ENCODE results near the gene TULP1. TPM values are rescaled to one million over a fixed set of nuclear protein-coding genes. Genes with fewer than 3 reads are reported as not detected.

The TULP1 gene
- polyA plus RNA-seq (2013, experiment 1 of 4), result 1.4 TPM
- polyA plus RNA-seq (2013, experiment 2 of 4), result 1.3 TPM
- polyA plus RNA-seq (2013, experiment 3 of 4), result 0.80 TPM
- 0.81 TPM for polyA plus RNA-seq (2013, experiment 4 of 4)

- no peaks in the 10 kb centered on the region for H3K27me3 ChIP-seq (ENCODE audit: control insufficient read depth, insufficient read depth, low read length, poor library complexity, severe bottlenecking)
- H3K4me3 ChIP-seq (ENCODE audit: insufficient read depth, low read depth, low read length), result no peak within 1 kb of the TSS
- peaks cover 16% of the 10 kb centered on the region for H3K4me1 ChIP-seq (ENCODE audit: control insufficient read depth, insufficient read depth, low read length)
- no peaks in the 10 kb centered on the region for H3K36me3 ChIP-seq (ENCODE audit: control insufficient read depth, insufficient read depth, low read length)
- 55 to 57% methylated on average over 9 to 10 of the region's 10 CpGs for WGBS, 2 experiments
- no peaks in the 10 kb centered on the region for H3K9me3 ChIP-seq (ENCODE audit: control insufficient read depth, low read length)
- H3K27ac ChIP-seq (ENCODE audit: insufficient read depth, low read depth, low read length, poor library complexity, severe bottlenecking), result no peak within 1 kb of the TSS
Measured at GRCh38 chr6:35512740-35513139, at the start of gene TULP1. Gene TULP1 (minus strand): TSS chr6:35512896. CDS start chr6:35512858, 38 bp downstream.

- H3K4me3 ChIP-seq (ENCODE audit: insufficient read depth, low read depth, low read length), result no peak overlapping the region
- H3K27me3 ChIP-seq (ENCODE audit: control insufficient read depth, insufficient read depth, low read length, poor library complexity, severe bottlenecking), result no peaks in the 10 kb centered on the region
- H3K4me1 ChIP-seq (ENCODE audit: control insufficient read depth, insufficient read depth, low read length), result no peaks in the 10 kb centered on the region
- 86 to 87% methylated on average over 11 of the region's 11 CpGs for WGBS, 2 experiments
- no peak overlapping the region for H3K27ac ChIP-seq (ENCODE audit: insufficient read depth, low read depth, low read length, poor library complexity, severe bottlenecking)
- H3K36me3 ChIP-seq (ENCODE audit: control insufficient read depth, insufficient read depth, low read length), result no peaks in the 10 kb centered on the region
- H3K9me3 ChIP-seq (ENCODE audit: control insufficient read depth, low read length), result no peaks in the 10 kb centered on the region
Measured at GRCh38 chr6:35562060-35562459, 49.4 kb upstream of the TULP1 start.

GRCh38 chr6:35561113-35561512 lies 48.4 kb upstream of the TULP1 start:
- H3K4me3 ChIP-seq (ENCODE audit: insufficient read depth, low read depth, low read length), result no peak overlapping the region
- 67% methylated on average over 5 of the region's 5 CpGs for WGBS, 2 experiments
- no peaks in the 10 kb centered on the region for H3K36me3 ChIP-seq (ENCODE audit: control insufficient read depth, insufficient read depth, low read length)
- H3K27me3 ChIP-seq (ENCODE audit: control insufficient read depth, insufficient read depth, low read length, poor library complexity, severe bottlenecking), result no peaks in the 10 kb centered on the region
- H3K27ac ChIP-seq (ENCODE audit: insufficient read depth, low read depth, low read length, poor library complexity, severe bottlenecking), result no peak overlapping the region
- H3K9me3 ChIP-seq (ENCODE audit: control insufficient read depth, low read length), result no peaks in the 10 kb centered on the region
- no peaks in the 10 kb centered on the region for H3K4me1 ChIP-seq (ENCODE audit: control insufficient read depth, insufficient read depth, low read length)

GRCh38 chr6:35558571-35558970 lies 45.9 kb upstream of the TULP1 start:
- no peak overlapping the region for H3K4me3 ChIP-seq (ENCODE audit: insufficient read depth, low read depth, low read length)

GRCh38 chr6:35557239-35557638 lies 44.5 kb upstream of the TULP1 start:
- Histone ChIP-seq H3K4me1 (ENCODE audit: control insufficient read depth, insufficient read depth, low read length) (no peaks in the 10 kb centered on the region), H3K27me3 (ENCODE audit: control insufficient read depth, insufficient read depth, low read length, poor library complexity, severe bottlenecking) (no peaks in the 10 kb centered on the region), H3K4me3 (ENCODE audit: insufficient read depth, low read depth, low read length) (no peak overlapping the region), H3K36me3 (ENCODE audit: control insufficient read depth, insufficient read depth, low read length) (no peaks in the 10 kb centered on the region), H3K27ac (ENCODE audit: insufficient read depth, low read depth, low read length, poor library complexity, severe bottlenecking) (no peak overlapping the region), H3K9me3 (ENCODE audit: control insufficient read depth, low read length) (no peaks in the 10 kb centered on the region)
- WGBS, 2 experiments, result 88 to 89% methylated on average over 6 of the region's 6 CpGs

More at GRCh38 chr6:35558571-35558970, 45.9 kb upstream of the TULP1 start:
- Histone ChIP-seq H3K36me3 (ENCODE audit: control insufficient read depth, insufficient read depth, low read length) (no peaks in the 10 kb centered on the region), H3K4me1 (ENCODE audit: control insufficient read depth, insufficient read depth, low read length) (no peaks in the 10 kb centered on the region), H3K27me3 (ENCODE audit: control insufficient read depth, insufficient read depth, low read length, poor library complexity, severe bottlenecking) (no peaks in the 10 kb centered on the region), H3K9me3 (ENCODE audit: control insufficient read depth, low read length) (no peaks in the 10 kb centered on the region), H3K27ac (ENCODE audit: insufficient read depth, low read depth, low read length, poor library complexity, severe bottlenecking) (no peak overlapping the region)
- WGBS, 2 experiments, result 94 to 95% methylated on average over 12 of the region's 12 CpGs

GRCh38 chr6:35554811-35555210 lies 42.1 kb upstream of the TULP1 start:
- Histone ChIP-seq H3K4me1 (ENCODE audit: control insufficient read depth, insufficient read depth, low read length) (no peaks in the 10 kb centered on the region), H3K36me3 (ENCODE audit: control insufficient read depth, insufficient read depth, low read length) (no peaks in the 10 kb centered on the region)

GRCh38 chr6:35553315-35553714 lies 40.6 kb upstream of the TULP1 start:
- Histone ChIP-seq H3K4me3 (ENCODE audit: insufficient read depth, low read depth, low read length) (no peak overlapping the region), H3K4me1 (ENCODE audit: control insufficient read depth, insufficient read depth, low read length) (no peaks in the 10 kb centered on the region), H3K9me3 (ENCODE audit: control insufficient read depth, low read length) (no peaks in the 10 kb centered on the region), H3K27me3 (ENCODE audit: control insufficient read depth, insufficient read depth, low read length, poor library complexity, severe bottlenecking) (no peaks in the 10 kb centered on the region), H3K27ac (ENCODE audit: insufficient read depth, low read depth, low read length, poor library complexity, severe bottlenecking) (no peak overlapping the region), H3K36me3 (ENCODE audit: control insufficient read depth, insufficient read depth, low read length) (no peaks in the 10 kb centered on the region)
- WGBS, 2 experiments, result 95 to 96% methylated on average over 6 of the region's 6 CpGs

More at GRCh38 chr6:35554811-35555210, 42.1 kb upstream of the TULP1 start:
- H3K27me3 ChIP-seq (ENCODE audit: control insufficient read depth, insufficient read depth, low read length, poor library complexity, severe bottlenecking), result no peaks in the 10 kb centered on the region
- H3K27ac ChIP-seq (ENCODE audit: insufficient read depth, low read depth, low read length, poor library complexity, severe bottlenecking), result no peak overlapping the region
- H3K9me3 ChIP-seq (ENCODE audit: control insufficient read depth, low read length), result no peaks in the 10 kb centered on the region
- 93 to 95% methylated on average over 4 of the region's 4 CpGs for WGBS, 2 experiments
- H3K4me3 ChIP-seq (ENCODE audit: insufficient read depth, low read depth, low read length), result no peak overlapping the region

- Histone ChIP-seq H3K4me1 (ENCODE audit: control insufficient read depth, insufficient read depth, low read length) (no peaks in the 10 kb centered on the region), H3K27ac (ENCODE audit: insufficient read depth, low read depth, low read length, poor library complexity, severe bottlenecking) (no peak overlapping the region), H3K4me3 (ENCODE audit: insufficient read depth, low read depth, low read length) (no peak overlapping the region), H3K9me3 (ENCODE audit: control insufficient read depth, low read length) (no peaks in the 10 kb centered on the region), H3K36me3 (ENCODE audit: control insufficient read depth, insufficient read depth, low read length) (no peaks in the 10 kb centered on the region), H3K27me3 (ENCODE audit: control insufficient read depth, insufficient read depth, low read length, poor library complexity, severe bottlenecking) (no peaks in the 10 kb centered on the region)
- WGBS, 2 experiments, result 79 to 82% methylated on average over 5 of the region's 5 CpGs
Measured at GRCh38 chr6:35552285-35552917, 39.7 kb upstream of the TULP1 start.

GRCh38 chr6:35550437-35550836 lies 37.7 kb upstream of the TULP1 start:
- no peaks in the 10 kb centered on the region for H3K9me3 ChIP-seq (ENCODE audit: control insufficient read depth, low read length)
- H3K27ac ChIP-seq (ENCODE audit: insufficient read depth, low read depth, low read length, poor library complexity, severe bottlenecking), result no peak overlapping the region
- no peaks in the 10 kb centered on the region for H3K4me1 ChIP-seq (ENCODE audit: control insufficient read depth, insufficient read depth, low read length)
- H3K27me3 ChIP-seq (ENCODE audit: control insufficient read depth, insufficient read depth, low read length, poor library complexity, severe bottlenecking), result no peaks in the 10 kb centered on the region
- no peaks in the 10 kb centered on the region for H3K36me3 ChIP-seq (ENCODE audit: control insufficient read depth, insufficient read depth, low read length)
- no peak overlapping the region for H3K4me3 ChIP-seq (ENCODE audit: insufficient read depth, low read depth, low read length)
- WGBS, 2 experiments, result no CpG with 5 or more reads among the region's 1 CpG

GRCh38 chr6:35547676-35548075 lies 35.0 kb upstream of the TULP1 start:
- WGBS, 2 experiments, result 93 to 94% methylated on average over 6 of the region's 6 CpGs
- Histone ChIP-seq H3K4me1 (ENCODE audit: control insufficient read depth, insufficient read depth, low read length) (peaks cover 5% of the 10 kb centered on the region), H3K9me3 (ENCODE audit: control insufficient read depth, low read length) (no peaks in the 10 kb centered on the region), H3K27me3 (ENCODE audit: control insufficient read depth, insufficient read depth, low read length, poor library complexity, severe bottlenecking) (no peaks in the 10 kb centered on the region), H3K27ac (ENCODE audit: insufficient read depth, low read depth, low read length, poor library complexity, severe bottlenecking) (no peak overlapping the region), H3K4me3 (ENCODE audit: insufficient read depth, low read depth, low read length) (no peak overlapping the region), H3K36me3 (ENCODE audit: control insufficient read depth, insufficient read depth, low read length) (no peaks in the 10 kb centered on the region)
